ENCODE measurements around the gene CLDN9.

Gene CLDN9

GRCh38 chr16:2966808-2967191, 45.9 kb upstream of the CLDN9 start:
- TF ChIP-seq CTCF (IDR thresholded peaks at IDR 0.05; ENCODE audit: control extremely low read depth, extremely low read depth, low read depth, missing control alignments), result no peak
- DNase-seq (ENCODE audit: extremely low spot score), result no peak
- ChIA-PET CTCF (interaction anchor here (1.5 to 2.2 kb wide), 2 partner anchors 10 to 98 kb away, joined by 3 to 8 read pairs; no protein-coding TSS in a partner anchor), POLR2A (no interaction called here)

- no peak for DNase-seq (ENCODE audit: extremely low spot score)
- POLR2A ChIA-PET, result no interaction called here
- TF ChIP-seq CTCF (IDR thresholded peaks at IDR 0.05; ENCODE audit: control extremely low read depth, extremely low read depth, low read depth, missing control alignments), result no peak
- CTCF ChIA-PET, result interaction anchor here (1.5 kb wide), 1 partner anchor 9 kb away, joined by 3 read pairs; no protein-coding TSS in a partner anchor
These were observed 45.5 kb upstream of the CLDN9 start for GRCh38 chr16:2967211-2967631.

- ChIA-PET CTCF (interaction anchor here (1.5 kb wide), 1 partner anchor 9 kb away, joined by 3 read pairs; no protein-coding TSS in a partner anchor), POLR2A (no interaction called here)
- no peak for DNase-seq (ENCODE audit: extremely low spot score)
- TF ChIP-seq CTCF (IDR thresholded peaks at IDR 0.05; ENCODE audit: control extremely low read depth, extremely low read depth, low read depth, missing control alignments), result no peak
These were observed 45.0 kb upstream of the CLDN9 start for GRCh38 chr16:2967721-2968161.

GRCh38 chr16:2968368-2968737, 44.4 kb upstream of the CLDN9 start:
- no peak for TF ChIP-seq CTCF (IDR thresholded peaks at IDR 0.05; ENCODE audit: control extremely low read depth, extremely low read depth, low read depth, missing control alignments)
- CTCF ChIA-PET, result no interaction called here
- no peak for DNase-seq (ENCODE audit: extremely low spot score)
- POLR2A ChIA-PET, result no interaction called here

GRCh38 chr16:2968738-2969544, 43.8 kb upstream of the CLDN9 start, which contains the start of gene PAQR4:
PAQR4 (plus strand) TSS chr16:2969348; CDS start chr16:2969675, 327 bp downstream.
- CTCF ChIA-PET, result interaction anchor here (0.6 to 2.0 kb wide), 7 partner anchors 9 to 152 kb away, joined by 3 to 9 read pairs (median 4); partner anchors contain the start of gene PKMYT1
- no peak for TF ChIP-seq CTCF (IDR thresholded peaks at IDR 0.05; ENCODE audit: control extremely low read depth, extremely low read depth, low read depth, missing control alignments)
- peak; percentile 96 for DNase-seq (ENCODE audit: extremely low spot score)
- POLR2A ChIA-PET, result no interaction called here

- DNase-seq (ENCODE audit: extremely low spot score), result peak; percentile 87
- ChIA-PET POLR2A (interaction anchor here (0.7 kb wide), 1 partner anchor 11 kb away, joined by 3 read pairs; the partner anchor contains the start of gene PKMYT1), CTCF (interaction anchor here (0.6 to 2.0 kb wide), 14 partner anchors 8 to 151 kb away, joined by 3 to 9 read pairs (median 3); partner anchors contain the start of gene PKMYT1)
- TF ChIP-seq CTCF (IDR thresholded peaks at IDR 0.05; ENCODE audit: control extremely low read depth, extremely low read depth, low read depth, missing control alignments), result peak; percentile 58
These were observed 42.9 kb upstream of the CLDN9 start for GRCh38 chr16:2969545-2970521.

Measured in GM10248 (cell line).